ENCODE results near the gene GABARAPL1.

GRCh38 chr12:10184261-10184843 lies 28.3 kb upstream of the GABARAPL1 start:
- no peak for TF ChIP-seq CTCF (IDR thresholded peaks at IDR 0.05)
- no peak for TF ChIP-seq POLR2AphosphoS5 (IDR thresholded peaks at IDR 0.05)
- TF ChIP-seq POLR2A (IDR thresholded peaks at IDR 0.05): no peak
